Thyroid gland (tissue), 4 donors: ENCODE measurements around the gene HK2.

ENCODE experiments used
- CTCF ChIP-seq, 6 experiments: fragments of 200-600 bp in 3 of 6; fragments of 450-650 bp in 3 of 6; sonication (generic) in 3 of 6; IDR thresholded peaks; one replicate each; pipeline ENCODE4 v1.5.1; 2016 to 2019; ENCODE audit warnings: antibody characterized with exemption in 6 of 6, mild to moderate bottlenecking in 2 of 6, inconsistent platforms in 1 of 6, moderate library complexity in 1 of 6
- POLR2A ChIP-seq, 2 donors: fragments of 450-650 bp; IDR thresholded peaks; one replicate each; pipeline ENCODE4 v1.6.1; 2017; ENCODE audit warnings: antibody characterized with exemption in 2 of 2, mild to moderate bottlenecking in 2 of 2, moderate library complexity in 1 of 2

GRCh38 chr2:74908748-74909444 lies 75.0 kb downstream of the HK2 start:
- TF ChIP-seq CTCF (IDR thresholded peaks at IDR 0.05) (no peak), POLR2A (IDR thresholded peaks at IDR 0.05) (no peak)
